Thyroid gland (tissue), 4 donors: ENCODE measurements around the gene KCNQ1.

Source experiments
- CTCF ChIP-seq, 6 experiments: fragments of 200-600 bp in 3 of 6; fragments of 450-650 bp in 3 of 6; sonication (generic) in 3 of 6; IDR thresholded peaks; one replicate each; pipeline ENCODE4 v1.5.1; 2016 to 2019; ENCODE audit warnings: antibody characterized with exemption in 6 of 6, mild to moderate bottlenecking in 2 of 6, inconsistent platforms in 1 of 6, moderate library complexity in 1 of 6
- POLR2A ChIP-seq, 2 donors: fragments of 450-650 bp; IDR thresholded peaks; one replicate each; pipeline ENCODE4 v1.6.1; 2017; ENCODE audit warnings: antibody characterized with exemption in 2 of 2, mild to moderate bottlenecking in 2 of 2, moderate library complexity in 1 of 2

- TF ChIP-seq CTCF (IDR thresholded peaks at IDR 0.05): no peak
- no peak for TF ChIP-seq POLR2A (IDR thresholded peaks at IDR 0.05)
Observed at GRCh38 chr11:2481253-2481652, 36.4 kb downstream of the KCNQ1 start.
